ENCODE data around the gene IGSF9B. TPM values are rescaled to one million over a fixed set of nuclear protein-coding genes. Genes with fewer than 3 reads are reported as not detected.

The IGSF9B gene
- total RNA-seq, 1 donor from 2014 or later: 38.9 TPM

DNA sequence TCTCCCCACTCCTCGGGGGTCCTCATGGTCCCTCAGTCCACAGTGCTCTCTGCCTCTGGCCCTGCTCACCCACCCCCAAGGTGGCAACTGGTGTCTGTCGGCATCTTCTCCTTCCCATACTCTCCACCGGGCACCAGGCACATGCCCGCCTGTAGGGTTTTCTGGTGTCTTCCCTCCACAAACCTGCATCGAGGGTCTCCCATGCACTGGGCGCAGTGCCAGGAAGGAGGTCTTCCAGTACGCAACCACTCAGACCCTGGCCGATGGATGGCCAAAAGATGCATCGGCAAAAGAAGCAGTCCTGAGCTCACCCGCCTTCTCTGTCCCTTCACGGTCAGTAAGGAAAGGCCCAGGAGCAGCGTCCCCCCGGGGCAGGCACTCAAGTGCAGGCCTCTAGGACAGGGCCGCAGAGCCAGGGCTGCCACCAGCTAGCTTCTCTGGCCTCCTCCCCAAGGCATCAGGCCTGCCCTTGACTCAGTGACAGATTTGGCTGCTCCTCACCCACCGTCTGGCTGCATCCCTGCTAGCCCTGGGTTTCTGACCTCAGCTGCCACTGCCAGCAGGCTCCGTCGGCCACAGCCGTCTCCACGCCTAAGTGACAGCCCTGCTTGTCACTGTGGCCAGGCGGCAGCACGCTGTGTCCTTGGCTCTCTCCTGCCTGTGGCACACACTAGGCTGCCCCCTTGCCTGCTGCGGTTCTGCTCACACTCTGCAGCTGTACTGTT lies 32.1 kb upstream of the IGSF9B start:
- peak; percentile 96 for ATAC-seq (ENCODE audit: poor library complexity)
- intact Hi-C loops (cut with DNase I): no loop called here

DNA sequence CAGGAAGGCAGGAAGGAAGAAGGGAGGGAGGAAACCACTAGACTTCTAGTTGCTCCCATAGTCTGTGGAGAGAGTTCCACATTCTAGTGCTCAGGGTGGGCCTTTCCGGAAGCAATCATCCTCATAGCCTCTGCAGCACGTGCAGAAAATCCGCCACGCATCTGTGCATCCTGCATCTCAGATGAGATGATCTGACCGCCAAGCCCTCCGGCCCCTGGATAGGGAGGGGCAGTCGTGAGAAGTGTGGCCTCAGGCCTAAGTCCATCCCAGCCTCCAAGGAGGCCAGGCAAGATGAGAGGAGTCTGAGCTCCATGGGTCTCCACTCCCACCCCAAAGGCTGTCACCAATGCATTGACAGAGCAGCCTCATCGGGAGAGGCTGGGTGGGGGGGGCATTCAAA lies 30.4 kb upstream of the IGSF9B start:
- DNase-seq (no peak), ATAC-seq (ENCODE audit: poor library complexity) (no peak)
- intact Hi-C loops (cut with DNase I): no loop called here

More for the DNA sequence above, 32.1 kb upstream of the IGSF9B start:
- DNase-seq: peak; percentile 88

DNA sequence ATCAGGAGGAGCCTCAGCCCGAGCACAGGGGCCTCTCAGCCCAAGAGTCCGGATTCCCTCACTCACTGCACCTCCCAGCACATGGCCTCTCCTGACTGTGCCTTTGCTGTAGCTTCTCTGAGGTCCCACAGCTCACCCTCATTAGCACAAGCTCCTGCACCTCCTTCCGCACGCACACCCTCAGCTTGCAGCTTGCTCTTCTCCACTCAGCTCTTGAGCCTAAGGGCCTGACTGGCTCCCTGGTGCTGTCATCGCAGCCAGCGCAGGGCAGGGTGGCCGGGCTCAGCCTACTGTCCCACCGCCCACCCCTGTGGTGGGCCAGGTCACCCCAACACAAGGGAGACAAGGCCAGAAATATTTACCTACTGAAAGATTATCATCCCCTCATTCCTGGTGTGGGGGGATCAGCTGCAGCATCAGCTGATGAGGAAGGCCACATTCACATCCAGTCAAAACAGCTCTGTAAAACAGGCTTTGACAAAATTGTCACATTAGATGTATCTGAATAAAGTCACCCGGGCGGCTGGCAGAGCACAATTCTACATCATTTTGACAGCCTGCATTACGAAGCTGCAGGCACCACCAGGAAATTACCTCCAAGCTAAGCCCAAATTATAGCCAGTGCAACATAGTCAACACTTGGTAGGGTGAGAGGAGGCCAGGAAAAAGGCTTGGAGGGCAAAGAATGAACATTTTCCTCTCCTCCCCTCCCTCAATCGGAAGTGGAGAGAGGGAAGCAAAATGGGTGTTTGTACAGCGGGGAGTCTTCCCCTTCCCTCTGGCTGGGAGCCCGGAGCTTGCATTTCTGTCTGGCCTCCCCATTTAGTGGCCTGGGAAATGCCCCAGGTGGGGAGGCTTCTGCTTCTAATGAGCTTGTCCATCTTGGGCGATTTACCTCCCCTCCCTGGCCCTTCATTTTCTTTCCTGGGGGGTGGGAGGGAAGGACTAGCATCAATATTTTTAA lies 29.5 kb upstream of the IGSF9B start:
- no peak for ATAC-seq (ENCODE audit: poor library complexity)
- no peak for DNase-seq
- intact Hi-C loops (cut with DNase I): no loop called here

DNA sequence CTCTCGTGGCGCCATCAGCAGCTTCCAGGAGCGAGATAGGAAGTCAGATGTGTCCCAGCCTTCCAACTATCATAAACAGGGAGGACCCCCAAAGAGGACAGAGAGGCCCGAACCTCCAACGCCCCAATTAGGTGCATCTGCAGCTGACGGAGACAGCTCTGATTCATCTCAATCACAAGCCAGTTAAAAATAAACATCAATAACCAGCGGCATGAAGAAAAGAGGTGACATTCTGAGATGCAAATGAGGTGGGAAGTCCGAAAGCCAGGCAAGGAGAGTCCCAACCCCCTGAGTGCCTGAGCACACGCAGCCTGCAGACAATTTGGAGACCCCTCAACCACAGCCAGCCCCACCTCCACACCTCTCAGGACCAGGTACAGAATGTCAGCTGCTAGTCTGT lies 28.1 kb upstream of the IGSF9B start:
- DNase-seq: no peak
- intact Hi-C loops (cut with DNase I): no loop called here
- no peak for ATAC-seq (ENCODE audit: poor library complexity)

DNA sequence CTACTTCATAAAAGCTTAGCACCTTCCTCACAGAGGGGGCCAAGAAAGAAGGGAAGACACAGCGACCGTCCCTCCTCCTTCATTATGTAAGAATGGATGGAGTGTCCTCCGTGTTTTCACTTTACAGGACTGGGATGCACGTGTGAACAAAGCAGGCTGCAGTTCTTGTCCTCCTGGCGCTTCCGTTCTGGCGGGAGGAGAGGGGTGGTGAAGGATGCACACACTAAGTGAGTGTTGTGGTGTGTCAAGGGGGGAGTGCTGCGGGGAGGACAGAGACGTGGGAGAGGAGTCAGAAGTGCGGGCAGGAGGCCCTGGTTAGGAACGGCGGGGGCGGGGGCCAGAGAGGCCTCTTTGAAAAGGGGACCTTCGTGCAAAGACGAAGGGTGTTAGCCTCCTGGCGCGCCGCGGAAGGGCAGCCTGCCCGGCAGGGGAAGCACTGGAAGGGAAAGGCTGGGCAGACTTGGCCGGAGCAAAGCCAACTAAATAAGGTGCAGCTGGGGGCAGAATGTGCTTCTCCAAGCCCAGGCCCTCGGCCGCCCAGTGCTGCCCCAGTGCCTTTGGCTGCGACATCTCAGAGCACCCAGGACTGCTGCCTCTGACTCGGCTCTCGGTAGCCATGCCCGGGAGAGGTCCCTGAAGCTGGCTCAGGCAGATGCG lies 27.0 kb upstream of the IGSF9B start:
- intact Hi-C loops (cut with DNase I): no loop called here

DNA sequence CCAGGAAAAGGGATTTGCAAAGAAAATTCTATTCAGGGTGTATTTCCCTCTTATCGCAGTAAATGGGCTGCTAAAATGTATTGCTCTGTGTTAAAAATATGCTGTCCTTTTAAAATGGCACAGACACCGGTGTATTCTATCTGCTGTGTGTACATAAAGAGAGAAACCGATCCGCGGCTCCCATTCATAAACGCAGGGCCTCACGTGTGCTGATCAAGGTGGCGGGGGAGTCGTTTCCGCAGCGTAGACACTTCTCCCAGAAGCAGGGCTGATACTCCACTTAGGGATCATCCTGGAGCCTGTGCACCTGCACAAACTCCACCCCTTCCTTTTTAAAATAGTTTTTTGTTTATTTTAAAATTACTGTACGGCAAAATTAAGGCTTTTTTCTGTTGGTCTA lies 26.1 kb upstream of the IGSF9B start:
- intact Hi-C loops (cut with DNase I): no loop called here
- ATAC-seq (ENCODE audit: poor library complexity): no peak
- no peak for DNase-seq

More for the DNA sequence above, 27.0 kb upstream of the IGSF9B start:
- ATAC-seq (ENCODE audit: poor library complexity) (no peak), DNase-seq (no peak)

DNA sequence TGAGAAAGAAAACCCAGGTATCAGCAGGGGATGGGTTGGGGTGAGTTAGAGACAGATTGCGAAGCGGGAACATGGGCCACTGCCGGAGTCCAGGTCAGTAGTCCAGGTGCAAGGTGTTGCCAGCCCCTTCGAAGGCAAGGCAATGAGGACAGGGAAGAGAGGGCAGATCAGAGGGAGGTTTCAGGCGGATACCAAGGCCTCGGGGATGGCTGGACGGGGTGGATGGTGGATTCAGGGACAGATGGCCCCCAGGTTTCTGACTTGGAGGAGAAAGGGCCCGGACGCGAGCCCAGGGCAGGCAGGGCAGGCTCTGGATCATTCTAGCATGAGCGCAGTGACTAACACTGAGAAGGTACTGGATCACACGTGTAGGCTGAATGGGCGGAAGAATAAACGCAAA lies 25.4 kb upstream of the IGSF9B start:
- intact Hi-C loops (cut with DNase I): no loop called here
- no peak for DNase-seq
- ATAC-seq (ENCODE audit: poor library complexity): no peak

DNA sequence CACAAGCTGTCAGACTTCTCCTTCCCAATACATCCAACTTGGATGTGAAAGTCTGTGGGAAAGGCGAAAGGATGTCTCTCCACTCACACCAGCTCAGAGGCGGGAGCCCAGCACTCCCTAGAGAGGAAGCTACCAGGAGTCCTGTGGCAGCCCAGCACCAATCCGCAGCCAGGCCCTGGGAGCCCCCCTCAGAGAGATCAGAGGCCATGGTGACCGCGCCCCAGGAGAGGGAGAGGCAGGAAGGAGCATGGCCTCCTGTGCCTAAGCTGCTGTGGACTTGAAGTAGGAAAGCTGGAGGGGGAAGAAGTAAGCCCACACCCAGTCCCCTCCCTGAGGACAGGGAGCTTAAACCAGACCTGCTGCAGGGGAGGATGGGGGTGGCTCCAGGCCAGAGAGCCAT lies 24.4 kb upstream of the IGSF9B start:
- intact Hi-C loops (cut with DNase I): no loop called here
- peak; percentile 36 for ATAC-seq (ENCODE audit: poor library complexity)

DNA sequence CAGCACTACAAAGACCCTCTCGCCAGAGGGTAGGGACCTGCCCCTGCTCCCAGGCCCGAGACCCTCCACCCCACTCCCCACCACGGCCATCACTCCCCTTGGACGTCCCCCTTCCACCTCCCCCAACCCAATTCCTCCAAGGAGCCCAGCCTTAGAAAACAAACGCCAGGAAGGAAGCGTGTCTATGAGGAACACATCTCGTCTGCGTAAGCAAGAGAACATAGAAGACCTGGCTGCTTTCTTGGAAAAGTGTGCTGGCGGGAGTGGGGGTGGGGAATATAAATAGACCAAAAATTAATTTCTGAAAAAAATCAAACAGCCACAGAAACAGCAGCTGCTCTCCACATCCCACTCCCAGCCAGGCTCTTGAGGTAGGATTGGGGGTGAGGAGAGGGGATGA lies 23.9 kb upstream of the IGSF9B start:
- no peak for DNase-seq
- ATAC-seq (ENCODE audit: poor library complexity): no peak
- intact Hi-C loops (cut with DNase I): no loop called here

More for the DNA sequence above, 24.4 kb upstream of the IGSF9B start:
- peak; percentile 66 for DNase-seq

DNA sequence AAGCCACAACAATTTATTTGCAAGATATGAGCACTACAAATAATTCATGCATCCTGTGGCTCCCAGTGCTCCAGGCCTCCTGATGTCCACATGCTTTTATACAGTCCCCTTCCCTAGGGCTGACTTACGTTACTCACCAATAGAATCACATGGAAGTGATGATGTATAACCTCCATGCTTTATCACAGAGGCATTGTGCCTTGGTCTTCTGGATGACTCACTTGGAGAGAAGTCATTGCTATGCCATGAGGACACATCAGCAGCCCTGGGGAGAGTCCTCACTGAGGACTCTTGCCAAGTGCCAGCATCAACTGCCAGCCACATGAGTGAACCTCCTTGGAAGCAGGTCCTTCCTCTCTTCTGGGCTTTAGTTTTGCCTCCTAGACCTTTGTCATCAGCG lies 22.0 kb upstream of the IGSF9B start:
- DNase-seq (no peak), ATAC-seq (ENCODE audit: poor library complexity) (no peak)
- intact Hi-C loops (cut with DNase I): no loop called here

DNA sequence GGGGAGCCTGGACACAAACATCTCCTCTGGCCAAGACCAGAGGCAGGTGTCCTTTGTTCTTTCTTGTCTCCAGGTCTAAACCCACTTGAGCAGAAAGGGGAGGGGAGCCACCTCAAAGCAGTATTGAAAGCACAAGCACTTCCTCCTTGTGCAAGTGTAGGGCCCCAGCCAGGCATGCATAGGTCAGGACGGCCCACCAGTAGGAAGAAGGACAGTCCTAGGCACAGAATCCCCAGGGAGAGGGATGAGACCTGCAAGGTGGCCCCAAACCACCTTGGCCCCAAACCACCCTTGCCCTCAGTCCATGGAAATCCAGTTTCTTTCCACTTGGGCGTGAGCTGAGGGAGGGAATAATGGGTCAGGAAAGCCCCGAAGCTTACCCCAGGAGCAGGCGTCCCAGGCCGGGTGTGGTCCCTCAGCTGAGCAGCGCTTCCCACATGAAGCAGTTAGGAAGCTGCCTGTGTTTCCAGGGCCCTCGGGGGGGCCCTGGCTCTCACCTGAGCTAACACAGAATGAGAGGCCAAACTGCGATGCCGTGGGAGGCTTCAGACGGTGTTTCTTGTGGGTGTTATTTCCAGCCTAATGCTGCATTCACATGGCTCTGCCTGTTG lies 20.4 kb upstream of the IGSF9B start:
- ATAC-seq (ENCODE audit: poor library complexity) (no peak), DNase-seq (no peak)
- intact Hi-C loops (cut with DNase I): no loop called here

DNA sequence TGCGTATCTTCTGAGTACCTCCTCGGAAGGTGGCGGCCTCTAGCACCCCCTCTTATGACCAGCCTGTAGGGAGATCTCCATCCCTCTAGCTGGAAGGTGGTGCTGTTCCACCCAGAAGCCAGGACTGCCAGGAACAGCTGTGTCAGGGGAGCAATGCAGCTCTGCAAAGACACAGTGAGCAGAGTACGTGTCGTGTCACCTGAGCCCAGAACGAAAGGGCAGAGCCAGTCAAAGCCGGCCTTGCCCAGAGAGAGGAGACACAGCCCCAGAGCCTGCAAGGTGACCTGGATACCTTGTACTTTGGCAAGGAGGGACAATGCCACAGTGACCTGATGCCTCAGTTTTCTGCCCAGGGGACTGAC lies 18.7 kb upstream of the IGSF9B start:
- ATAC-seq (ENCODE audit: poor library complexity): no peak
- intact Hi-C loops (cut with DNase I): no loop called here

DNA sequence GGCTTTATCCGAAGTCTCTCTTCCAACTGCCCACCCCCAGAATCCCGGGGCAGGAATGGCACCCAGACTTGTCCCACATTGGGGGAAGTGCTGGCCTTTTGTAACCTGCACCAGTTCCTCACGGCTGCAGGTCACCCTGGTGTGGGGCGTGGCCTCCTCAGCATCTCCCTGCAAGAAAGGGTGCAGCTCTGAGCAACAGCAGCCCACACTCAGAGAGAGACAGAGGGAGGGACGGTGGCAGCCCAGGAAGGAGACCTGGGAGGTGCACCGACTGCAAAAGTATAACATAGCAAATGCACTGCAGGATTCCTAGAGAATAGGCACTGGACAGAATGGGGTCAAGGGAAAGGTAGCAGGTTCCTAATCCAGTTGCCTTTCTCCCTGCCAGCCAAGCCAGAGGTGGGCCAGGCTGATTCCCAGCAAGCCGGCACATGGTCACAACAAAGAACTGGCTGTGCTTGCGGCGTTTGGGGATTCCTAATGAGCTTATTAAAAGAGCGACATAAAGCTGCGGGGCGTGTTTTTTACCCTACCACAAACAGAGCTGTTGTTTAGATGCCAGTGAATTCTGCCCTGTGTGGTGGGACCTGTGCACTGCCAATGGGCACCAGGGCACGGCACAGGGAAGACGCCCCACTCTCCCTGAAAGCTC lies 18.2 kb upstream of the IGSF9B start:
- no peak for ATAC-seq (ENCODE audit: poor library complexity)
- DNase-seq: no peak
- intact Hi-C loops (cut with DNase I): no loop called here

More for the DNA sequence above, 18.7 kb upstream of the IGSF9B start:
- no peak for DNase-seq

DNA sequence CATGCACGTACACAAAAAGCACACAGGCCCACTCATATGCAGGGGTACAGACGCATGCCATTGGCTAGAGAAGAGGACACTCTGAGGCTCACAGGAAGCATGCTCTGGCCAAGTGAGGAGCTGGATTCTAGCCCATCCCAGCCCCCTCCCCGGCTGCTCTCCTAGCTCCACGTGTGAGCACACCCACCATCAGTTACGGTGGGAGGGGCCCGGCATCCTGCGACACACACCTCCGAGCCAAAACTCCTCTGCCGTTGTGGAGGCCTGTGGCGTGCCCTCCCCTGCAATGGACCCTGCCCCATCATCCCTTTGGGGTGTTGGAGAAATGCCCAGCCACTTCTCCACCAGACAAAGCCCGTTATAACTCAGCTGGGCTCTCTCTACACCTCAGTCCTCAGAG lies 15.1 kb upstream of the IGSF9B start:
- ATAC-seq (ENCODE audit: poor library complexity) (no peak), DNase-seq (no peak)
- intact Hi-C loops (cut with DNase I): no loop called here

DNA sequence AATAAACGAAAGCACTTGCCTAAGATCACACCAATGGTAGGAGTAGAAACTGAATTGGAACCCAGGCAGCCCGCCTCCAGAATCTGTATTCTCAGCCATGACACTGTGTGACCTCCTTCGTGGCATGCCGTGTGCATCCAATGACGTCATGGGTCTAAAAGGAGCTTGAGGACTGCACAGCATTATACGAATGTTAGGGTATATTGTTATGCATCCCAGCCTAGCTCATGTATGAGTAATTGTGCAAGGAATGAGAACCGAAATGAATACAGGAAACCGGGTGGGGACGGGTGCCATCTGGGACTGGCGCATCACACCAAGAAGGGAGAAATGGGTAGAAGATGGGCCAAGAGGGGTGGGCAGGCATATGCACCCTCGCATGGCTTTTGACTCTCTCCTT lies 12.3 kb upstream of the IGSF9B start:
- no peak for DNase-seq
- ATAC-seq (ENCODE audit: poor library complexity): no peak
- intact Hi-C loops (cut with DNase I): loop anchor here (10.0 kb wide), 1 partner anchor 76 kb away; no protein-coding TSS in a partner anchor

DNA sequence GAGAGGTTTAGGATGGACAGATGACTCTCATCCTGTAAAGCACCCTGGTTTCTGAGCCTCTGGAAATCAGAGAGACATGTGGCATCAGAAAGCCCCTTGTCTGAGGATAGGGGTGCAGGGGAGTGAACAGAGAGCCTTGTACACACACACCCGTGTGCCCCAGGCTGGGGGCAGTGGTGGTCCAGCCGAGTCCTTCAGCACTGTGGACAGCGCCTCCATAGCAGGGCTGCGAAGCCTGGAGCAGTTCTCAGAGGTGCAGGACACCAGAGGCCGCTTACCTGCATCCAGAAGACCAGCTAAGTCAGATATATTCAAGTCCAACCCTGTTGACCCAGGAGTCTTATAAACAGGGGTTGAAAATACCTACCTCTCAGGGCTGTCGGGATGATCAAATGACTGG lies 11.5 kb upstream of the IGSF9B start:
- ATAC-seq (ENCODE audit: poor library complexity) (peak; percentile 53), DNase-seq (no peak)
- intact Hi-C loops (cut with DNase I): loop anchor here (10.0 kb wide), 1 partner anchor 77 kb away; no protein-coding TSS in a partner anchor

DNA sequence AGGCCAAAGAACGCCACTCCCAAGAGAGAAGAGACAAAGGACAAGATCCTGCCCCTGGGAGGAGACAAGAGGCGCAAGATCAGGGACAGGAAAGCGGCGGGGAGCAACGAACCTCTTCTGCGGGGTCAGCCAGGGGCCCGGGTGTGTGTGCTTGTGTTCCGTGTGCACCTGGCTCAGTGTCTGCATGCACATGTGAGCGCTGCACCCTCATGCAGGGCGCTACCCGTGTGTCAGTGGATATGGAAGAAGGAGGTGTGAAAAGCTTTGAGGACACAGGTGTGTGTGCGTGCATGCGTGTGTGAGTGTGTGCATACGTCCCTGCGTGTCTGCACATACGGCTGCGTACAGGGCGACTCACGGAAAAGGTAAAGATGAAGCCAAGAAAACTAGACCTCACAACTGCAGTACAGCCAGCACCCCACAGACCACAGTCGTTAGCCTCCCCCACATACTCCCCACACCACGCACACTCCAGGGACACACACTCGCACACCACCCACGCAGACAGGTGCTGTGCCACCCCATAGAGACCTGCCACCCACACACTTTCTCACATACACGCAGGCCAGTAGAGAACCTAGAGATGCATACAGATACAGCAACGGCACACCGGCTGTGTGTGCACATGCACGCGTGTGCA lies 11.0 kb upstream of the IGSF9B start:
- DNase-seq (no peak), ATAC-seq (ENCODE audit: poor library complexity) (peak; percentile 9)
- intact Hi-C loops (cut with DNase I): loop anchor here (10.0 kb wide), 1 partner anchor 77 kb away; no protein-coding TSS in a partner anchor

All from Right ventricle myocardium superior (tissue), 1 donor.